GM21717 (cell line): Measurements from ENCODE around the gene CDC27.
"Not testable (repeated sequence)": the region's sequence is repeated elsewhere in the genome, so short reads cannot be mapped to it uniquely, and the experiment has no call there.

Experiments
- ATAC-seq: cut with Tn5 transposase; IDR thresholded peaks from one replicate; pipeline ENCODE4 v1.9.1; 2021; ENCODE audit warnings: mild to moderate bottlenecking, moderate library complexity; ENCODE audit not compliant: unreplicated experiment

CDC27 gene

DNA sequence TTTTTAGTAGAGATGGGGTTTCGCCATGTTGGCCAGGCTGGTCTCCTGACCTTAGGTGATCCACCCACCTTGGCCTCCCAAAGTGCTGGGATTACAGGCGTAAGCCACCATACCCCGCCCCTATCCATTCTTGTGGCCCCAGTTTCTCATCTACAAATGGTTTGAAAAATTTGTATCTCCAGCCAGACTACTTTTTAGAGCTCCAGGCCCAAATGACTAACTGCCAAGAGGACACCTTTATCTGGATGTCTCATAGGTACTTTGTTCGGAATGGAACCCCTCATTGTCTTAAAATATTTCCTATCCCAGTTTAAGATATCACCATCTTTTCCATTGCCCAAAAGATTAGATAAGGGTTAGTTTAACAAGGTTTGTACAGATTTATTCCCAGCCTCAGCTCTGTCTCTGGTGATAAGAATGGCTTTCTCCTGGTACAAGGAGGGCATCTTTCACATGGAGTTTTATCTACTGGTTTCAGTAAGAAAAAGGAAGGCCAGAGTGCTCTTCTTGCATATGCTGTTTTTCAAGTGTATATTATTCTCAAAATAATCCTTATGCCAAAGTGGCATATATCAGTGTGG is 4.9 kb upstream of the CDC27 start:
- no peak for ATAC-seq

DNA sequence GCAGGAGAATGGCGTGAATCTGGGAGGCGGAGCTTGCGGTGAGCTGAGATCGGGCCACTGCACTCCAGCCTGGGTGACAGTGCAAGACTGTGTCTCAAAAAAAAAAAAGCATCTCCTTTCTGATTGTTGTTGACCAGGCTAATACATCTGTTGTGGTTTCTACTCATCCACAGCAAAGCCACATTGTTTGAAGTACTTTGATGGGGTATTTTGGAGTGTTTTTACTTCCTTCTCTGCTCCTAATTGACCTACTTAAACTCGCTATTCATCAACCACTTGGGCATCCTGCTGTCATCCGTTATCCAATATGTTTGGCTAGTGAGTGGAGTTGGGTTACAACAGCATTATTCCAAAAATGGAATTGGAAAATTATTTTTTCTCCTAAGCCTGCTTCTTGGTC is 3.5 kb upstream of the CDC27 start:
- no peak for ATAC-seq

DNA sequence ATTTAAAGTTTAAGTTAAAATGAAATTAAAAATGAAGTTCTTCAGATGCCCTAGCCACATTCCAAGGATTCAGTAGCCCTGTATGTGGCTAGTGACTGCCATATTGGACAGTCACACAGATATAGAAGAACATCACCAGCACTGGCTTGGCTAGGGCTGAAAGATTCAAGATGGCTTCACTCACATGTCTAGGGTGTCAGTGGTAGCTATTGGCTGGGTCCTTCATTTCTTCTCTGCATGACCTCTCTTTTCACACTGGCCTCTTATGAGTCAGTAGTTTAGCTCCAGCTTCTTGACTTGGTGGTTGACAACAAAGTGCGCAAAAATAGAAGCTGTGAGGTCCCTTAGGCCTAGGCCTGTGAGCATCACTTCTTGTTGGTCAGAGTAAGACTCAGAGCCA is 1.7 kb upstream of the CDC27 start:
- ATAC-seq = no peak

DNA sequence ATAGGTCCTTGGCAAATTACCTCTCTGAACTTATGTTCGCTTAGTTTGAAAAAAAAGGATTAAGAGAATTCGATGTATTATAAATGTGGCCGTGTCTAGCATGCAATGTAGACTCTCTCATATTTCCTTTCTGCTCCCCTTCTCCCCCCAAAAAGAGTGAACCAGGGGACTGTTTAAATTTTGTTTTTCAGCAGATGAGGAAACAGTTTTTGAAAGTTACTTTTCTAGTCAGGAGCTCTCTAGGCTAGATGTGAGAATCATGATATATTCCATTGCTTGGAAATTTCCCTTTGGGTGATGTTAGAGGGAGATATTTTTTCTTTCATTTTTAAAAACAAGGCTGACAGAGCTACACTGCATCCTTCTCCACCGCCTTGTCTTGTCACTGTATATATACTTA is 1.1 kb upstream of the CDC27 start:
- no peak for ATAC-seq

DNA sequence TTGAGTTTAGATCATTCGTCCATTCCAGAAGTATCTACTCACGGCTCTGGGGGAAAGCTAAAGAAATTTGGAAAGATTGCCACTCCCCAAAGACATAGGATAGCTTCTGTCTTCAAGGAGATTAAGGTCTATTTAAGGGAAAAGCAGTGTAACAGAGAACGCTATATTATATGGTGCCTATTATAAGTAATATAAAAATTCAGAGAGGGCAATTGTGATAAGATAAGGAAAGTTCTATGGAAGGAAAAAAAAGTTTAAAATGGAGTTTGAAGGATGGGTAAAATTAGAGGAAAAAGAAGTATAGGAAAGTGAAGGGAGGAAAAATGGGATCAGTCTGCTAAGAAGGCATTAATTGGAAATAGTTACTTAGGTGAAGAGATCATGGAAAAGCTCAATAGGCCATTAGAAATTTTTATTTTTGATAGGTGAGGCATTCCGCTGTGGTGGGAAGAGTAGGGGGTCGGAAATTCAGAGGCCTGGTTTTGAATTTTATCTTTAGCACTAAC is 690 bp upstream of the CDC27 start:
- no peak for ATAC-seq

DNA sequence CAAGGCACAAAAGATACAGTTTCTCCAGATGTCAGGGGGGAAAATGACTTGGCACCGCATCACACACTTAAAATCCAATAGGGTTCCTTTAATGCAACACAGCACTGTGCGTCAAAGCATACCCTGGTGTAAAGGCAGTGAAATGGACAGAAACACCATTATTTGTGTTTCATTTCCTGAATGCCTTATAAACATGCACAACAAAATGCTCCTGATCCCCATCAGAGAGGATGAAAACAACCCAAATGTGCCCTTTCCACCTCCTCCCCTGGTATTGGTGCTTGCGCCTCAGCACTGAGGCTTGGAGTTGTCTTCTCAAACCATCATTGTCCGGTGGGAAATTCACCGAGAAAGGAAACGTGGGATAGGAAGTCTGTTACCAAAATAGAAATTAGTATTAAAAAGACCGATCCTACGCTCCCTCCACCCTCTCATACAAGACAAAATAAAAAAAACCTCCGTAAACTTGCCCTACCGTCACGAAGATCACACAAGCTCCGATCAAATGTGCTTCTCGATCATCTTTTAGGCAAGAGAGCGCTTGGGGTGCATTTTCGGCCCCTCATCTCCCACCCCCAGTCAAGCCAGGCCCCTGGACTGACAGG is 722 bp downstream of the CDC27 start:
- ATAC-seq = no peak

DNA sequence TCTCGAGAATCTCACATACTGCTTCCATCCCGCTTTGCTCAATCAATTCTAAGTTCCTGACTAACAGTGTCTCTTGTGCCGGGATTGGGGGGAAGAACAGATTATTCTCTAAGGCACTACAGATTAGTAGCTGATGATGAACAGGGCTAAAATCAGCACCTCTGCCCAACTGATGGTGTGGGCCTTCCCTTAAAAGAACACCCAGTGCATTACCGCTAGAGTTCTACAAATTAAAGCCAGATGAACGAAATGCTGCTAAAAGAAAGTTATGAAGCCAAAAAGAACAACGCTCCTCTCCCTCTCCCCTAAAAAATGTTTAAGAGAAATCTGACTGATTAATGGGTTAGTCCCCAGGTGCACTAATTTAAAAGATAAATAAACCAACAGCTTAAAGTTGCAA is 4.4 kb downstream of the CDC27 start:
- ATAC-seq = no peak

DNA sequence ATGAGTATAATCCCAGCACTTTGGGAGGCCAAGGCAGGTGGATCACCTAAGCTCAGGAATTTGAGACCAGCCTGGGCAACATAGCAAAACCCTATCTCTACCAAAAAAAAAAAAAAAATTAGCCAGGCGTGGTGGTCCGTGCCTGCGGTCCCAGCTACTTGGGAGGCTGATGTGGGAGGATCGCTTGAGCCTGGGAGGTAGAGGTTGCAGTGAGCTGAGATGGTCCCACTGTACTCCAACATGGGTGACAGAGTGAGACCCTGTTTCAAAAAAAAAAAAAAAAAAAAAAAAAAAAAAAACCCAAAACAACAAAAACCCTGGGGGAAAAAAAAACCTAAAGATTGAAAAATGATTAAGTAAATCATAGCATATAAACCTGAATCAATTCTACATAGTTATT is 8.1 kb downstream of the CDC27 start:
- ATAC-seq = not testable (repeated sequence)

DNA sequence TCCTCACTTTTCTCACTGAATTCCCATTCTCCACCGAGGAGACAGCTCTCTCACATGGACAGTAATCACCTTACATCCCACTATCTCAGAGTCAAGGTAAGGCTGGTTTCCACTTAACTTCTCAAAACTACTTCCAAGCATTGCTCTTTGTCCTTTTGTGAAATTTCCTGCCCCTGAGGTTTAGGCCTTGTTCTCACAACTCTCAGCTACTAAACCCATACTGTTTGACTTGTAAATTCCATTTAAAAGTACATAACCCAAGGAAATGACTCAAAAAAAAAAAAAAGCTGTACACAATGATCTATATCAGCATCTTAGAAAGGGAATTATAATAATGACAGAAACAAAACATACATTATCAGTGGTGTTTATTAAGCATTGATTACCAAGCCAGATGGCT is 8.8 kb downstream of the CDC27 start:
- no peak for ATAC-seq

DNA sequence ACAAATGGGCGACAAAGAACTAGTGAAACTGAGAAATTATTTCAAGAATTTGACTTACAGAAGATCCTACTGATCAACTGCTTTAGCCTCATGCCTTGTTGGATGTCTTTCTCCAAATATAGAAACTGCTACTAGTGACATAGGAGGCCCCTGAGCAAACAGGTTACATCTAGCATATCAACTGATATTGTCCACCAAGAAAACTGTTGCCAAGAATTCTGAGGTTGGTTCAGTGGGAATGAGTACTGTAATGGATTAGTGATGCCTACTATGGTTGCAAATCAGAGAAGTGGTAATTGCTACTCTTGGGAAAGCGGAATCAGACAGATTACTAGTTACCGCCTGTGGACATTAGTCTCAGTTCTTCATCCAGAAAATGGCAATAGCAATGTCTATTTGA is 10.0 kb downstream of the CDC27 start:
- ATAC-seq = no peak

DNA sequence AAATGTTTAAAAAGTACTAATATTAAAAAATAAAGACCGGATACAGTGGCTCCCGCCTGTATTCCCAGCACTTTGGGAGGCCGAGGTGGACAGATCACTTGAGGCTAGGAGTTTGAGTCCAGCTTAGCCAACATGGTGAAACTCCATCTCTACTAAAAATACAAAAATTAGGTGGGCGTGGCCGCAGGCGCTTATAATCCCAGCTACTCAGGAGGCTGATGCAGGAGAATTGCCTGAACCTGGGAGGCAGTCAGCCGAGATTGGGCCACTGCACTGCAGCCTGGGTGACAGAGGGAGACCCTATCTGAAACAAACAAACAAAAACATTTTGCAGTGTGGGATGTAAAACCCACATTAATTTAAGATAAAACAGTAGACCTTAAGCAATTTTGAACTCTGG is 11.8 kb downstream of the CDC27 start:
- no peak for ATAC-seq

DNA sequence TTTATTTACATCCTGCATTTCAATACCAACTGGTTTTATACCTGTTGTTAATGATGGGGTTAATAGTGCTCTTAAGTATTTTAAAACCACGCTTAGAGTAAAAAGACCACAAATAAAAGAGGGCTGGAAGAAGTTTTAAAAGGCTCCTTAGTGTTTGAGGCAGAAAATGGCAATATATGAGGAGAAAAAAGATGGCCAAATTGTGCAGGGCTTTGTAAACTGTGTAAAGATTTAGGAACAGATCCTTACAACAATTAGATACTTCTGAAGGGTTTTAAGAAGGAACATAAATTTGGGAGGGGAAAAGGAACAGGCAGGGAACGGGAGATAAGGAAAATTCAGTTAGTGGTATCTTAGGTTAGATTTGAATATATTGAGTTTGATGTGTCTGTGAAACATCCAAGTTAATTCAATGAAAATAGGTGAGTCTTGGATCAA is 12.7 kb downstream of the CDC27 start:
- no peak for ATAC-seq

DNA sequence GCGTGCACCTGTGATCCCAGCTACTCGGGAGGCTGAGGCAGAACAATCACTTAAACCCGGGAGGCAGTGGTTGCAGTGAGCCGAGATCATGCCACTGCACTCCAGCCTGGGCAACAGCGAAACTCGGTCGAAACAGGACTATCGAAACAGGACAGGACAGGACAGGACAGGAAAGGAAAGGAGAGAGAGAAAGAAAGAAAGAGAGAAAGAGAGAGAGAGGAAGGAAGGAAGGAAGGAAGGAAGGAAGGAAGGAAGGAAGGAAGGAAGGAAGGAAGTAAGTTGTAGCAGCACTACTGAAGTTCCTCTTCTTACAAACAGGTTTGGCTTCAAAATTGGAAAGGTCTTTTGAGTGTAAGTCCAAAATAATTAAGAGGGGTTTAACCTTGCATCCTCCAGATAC is 14.3 kb downstream of the CDC27 start:
- ATAC-seq = not testable (repeated sequence)

DNA sequence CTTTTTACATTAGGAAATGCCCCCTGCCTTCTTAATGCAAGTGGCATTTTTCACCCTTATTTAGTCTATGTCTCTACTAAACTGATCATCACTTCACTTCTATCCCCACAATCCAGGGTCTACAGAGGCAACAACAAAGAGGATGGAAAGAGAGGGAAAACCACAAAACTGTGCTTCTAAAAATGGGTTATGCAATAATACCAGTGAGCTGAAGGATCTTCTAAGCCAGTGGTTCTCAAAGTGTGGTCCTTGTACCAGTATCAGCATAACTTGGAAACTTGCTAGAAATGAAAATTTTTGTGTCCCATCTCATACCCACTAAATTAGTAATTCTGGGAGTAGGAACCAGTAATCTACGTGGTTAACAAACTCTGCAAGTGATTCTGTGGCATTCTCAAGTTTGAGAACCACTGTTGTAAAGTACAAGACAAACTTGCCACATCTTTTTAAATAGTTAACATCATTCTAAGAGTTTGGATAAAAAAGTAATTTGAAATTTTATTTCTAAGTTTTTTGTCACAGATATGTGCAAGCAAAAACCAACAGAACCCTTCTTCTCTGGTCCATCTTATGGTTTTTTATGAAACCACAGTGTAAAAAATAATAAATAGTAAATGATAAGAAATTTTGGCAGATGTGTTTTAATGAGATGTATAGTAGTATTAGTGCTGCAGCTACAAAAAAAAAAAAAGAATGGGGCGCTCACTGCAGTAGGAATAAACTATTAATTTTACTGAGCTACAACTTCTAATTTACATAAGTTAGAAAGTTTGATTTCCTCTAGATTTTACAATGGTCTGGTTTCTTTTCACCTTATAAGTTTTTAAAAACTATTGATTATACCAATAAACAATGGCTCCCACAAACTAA is 16.2 kb downstream of the CDC27 start:
- ATAC-seq = no peak

DNA sequence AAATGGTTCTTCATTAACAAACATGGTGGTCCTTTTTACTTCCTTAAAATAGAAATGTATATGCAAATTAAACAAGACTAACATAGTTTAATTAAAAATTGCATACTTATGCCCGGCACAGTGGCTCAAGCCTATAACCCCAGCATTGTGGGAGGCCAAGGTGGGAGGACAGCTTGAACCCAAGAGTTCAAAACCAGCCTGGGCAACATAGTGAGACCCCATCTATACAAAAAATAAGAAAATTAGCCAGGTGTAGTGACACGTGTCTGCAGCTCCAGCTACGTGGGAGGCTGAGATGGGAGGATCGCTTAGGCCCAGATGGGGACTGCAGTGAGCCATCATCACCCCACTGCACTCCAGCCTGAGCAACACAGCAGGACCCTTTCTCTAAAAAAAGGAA is 18.4 kb downstream of the CDC27 start:
- ATAC-seq = no peak

DNA sequence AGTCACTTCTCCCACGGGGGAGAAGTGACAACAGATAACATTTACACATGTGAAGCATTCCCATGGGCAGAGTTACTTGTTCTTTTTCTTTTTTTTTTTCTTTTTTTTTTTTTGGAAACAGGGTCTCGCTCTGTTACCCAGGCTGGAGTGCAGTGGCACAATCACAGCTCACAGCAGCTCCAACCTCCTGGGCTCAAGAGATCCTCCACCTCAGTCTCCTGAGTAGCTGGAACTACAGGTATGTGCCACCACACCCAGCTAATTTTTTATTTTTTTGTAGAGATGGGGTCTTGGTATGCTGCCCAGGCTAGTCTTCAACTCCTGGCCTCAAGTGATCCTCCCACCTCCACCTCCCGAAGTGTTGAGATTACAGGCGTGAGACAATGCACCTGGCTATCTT is 20.2 kb downstream of the CDC27 start:
- ATAC-seq = not testable (repeated sequence)

DNA sequence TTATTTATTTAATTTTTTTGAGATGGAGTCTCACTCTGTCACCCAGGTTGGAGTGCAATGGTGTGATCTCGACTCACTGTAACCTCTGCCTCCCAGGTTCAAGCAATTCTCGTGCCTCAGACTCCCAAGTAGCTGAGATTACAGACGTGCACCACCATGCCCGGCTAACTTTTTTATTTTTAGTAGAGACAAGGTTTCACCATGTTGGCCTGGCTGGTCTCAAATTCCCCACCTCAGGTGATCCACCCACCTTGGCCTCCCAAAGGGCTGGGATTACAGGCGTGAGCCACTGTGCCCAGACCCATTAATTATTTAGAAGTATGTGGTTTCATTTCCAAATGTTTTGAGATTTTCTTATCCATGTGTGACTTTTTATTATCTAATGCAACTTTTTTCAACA is 22.2 kb downstream of the CDC27 start:
- not testable (repeated sequence) for ATAC-seq

DNA sequence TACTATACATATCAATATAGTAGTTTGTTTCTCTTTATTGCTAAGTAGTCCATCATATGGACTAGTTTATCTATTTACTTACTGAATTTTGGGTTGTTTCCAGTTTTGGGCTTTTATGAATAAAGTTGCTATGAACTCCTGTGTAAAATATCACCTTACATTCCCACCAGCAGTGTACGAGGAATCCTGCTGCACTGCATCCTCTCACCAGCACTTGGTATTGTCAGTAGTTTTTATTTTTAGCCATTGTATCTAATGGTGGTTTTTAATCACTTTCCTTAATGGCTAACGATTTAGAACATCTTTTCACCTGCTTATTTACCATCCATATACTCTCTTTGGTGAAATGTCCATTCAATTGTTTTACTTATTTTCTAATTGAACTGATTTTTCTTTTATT is 24.0 kb downstream of the CDC27 start:
- ATAC-seq = no peak

DNA sequence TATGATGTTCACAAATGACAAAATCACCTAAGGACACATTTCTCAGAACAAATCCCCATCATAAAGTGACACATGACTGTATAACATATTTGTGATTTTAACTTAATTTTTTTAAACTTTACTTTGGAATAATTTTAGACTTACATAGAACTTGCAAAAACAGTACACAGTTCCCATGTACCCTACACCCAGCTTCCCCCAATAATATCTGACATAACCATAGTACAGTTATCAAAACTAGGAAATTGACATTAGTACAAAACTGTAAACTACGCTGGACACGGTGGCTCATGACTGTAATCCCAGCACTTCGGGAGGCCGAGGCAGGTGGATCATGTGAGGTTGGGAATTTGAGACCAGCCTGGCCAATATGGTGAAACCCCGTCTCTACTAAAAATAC is 24.8 kb downstream of the CDC27 start:
- no peak for ATAC-seq

DNA sequence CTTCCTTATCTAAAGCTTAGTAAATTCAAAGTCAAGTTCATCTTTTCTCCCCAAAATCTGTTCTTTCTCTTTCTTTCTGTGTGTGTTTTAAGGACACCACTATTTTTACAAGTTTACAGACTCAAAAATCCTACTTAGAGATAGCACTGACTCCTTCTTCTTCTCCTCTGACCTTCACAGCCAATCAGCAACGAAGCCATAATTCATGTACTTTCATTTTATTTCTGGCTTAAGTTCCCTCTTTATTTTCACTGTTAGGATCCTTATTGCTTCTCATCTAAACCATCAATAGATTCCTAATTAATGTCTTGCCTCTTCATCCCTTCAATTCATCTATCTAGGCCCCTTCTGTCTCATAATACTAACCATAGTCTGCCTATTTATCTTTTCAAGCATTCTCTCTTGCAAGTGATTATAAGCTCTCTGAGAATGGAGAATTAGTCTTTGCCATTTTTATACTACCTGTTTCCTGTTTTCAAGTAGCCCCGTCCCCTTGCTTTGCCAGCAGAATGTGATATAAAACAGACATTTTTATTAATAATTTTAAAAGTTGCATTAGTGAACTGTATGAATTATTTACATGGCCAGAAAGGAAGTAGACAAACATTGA is 27.0 kb downstream of the CDC27 start:
- no peak for ATAC-seq

DNA sequence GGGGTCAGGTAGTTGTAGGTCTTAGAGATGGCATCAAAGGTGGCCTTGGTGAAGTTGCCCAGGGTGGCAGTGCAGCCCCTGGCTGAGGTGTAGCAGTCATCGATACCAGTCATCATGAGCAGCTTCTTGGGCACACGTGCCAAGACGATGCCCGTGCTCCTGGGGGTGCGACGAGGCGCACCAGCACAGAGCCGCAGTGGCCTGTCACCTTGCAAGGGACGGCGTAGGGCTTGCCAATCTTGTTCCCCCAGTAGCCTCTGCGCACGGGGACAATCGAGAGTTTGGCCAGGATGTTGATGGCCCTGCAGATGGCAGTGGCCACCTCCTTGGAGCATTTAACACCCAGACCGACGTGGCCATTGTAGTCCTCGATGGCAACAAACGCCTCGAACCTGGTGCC is 29.8 kb downstream of the CDC27 start:
- no peak for ATAC-seq

DNA sequence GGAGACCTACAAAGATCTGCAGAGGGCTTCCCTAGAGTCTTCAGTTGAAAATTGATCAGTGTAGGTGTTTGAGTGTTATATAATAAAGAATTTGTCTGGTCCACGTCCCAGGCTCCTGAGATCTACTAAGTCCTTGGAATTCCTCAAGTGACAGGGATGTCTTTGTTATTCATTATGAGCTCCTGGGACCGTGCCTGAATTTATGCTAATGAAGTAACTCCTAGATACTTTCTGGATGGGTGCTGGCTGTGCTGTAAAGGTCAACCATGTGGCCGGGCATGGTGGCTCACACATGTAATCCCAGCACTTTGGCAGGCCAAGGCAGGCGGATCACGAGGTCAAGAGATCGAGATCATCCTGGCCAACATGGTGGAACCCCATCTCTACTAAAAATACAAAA is 43.7 kb downstream of the CDC27 start:
- no peak for ATAC-seq
